Psoas muscle (tissue), 8 donors: ENCODE measurements around the gene ZNF554. TPM values are rescaled to one million over a fixed set of nuclear protein-coding genes. Genes with fewer than 3 reads are reported as not detected.

Source experiments
- ATAC-seq, 4 donors: fragments of 200-7000 bp; cut with Tn5 transposase; one replicate each; pipeline ENCODE4 v1.9.1; 2020; ENCODE audit warnings: moderate library complexity in 3 of 4, mild to moderate bottlenecking in 2 of 4
- DNase-seq, 2 donors: peaks; one replicate each; pipeline ENCODE4 v3.0.0-alpha.2; 2020
- H3K27ac ChIP-seq: fragments of 200-600 bp; one replicate; pipeline ENCODE4 v1.8.0; 2022
- H3K27me3 ChIP-seq, 3 donors: fragments of 200-600 bp in 1 of 3; one replicate each; pipeline versions ENCODE4 v1.6.1 to v1.8.0; 2013 to 2022; ENCODE audit warnings: low read length in 2 of 3, mild to moderate bottlenecking in 2 of 3, moderate library complexity in 1 of 3; ENCODE audit not compliant: insufficient read depth in 3 of 3
- H3K36me3 ChIP-seq, 2 donors: fragments of 200-600 bp in 1 of 2; one replicate each; pipeline versions ENCODE4 v1.6.1 to v1.8.0; 2013 to 2022; ENCODE audit warnings: low read depth in 1 of 2, mild to moderate bottlenecking in 1 of 2, moderate library complexity in 1 of 2; ENCODE audit not compliant: insufficient read depth in 1 of 2
- H3K4me1 ChIP-seq: fragments of 200-600 bp; one replicate; pipeline ENCODE4 v1.8.0; 2022
- H3K4me3 ChIP-seq: fragments of 200-600 bp; one replicate; pipeline ENCODE4 v1.8.0; 2022; ENCODE audit warnings: mild to moderate bottlenecking
- H3K9me3 ChIP-seq: fragments of 200-600 bp; one replicate; pipeline ENCODE4 v1.8.0; 2022
- WGBS, 3 donors: extraction: QIAGEN DNeasy Blood & Tissue Kit; methylation state at CpG; one replicate each; pipeline versions ENCODE4 v1.1.6 to v1.1.7; 2013; 5-methylcytosine and 5-hydroxymethylcytosine counted together
- intact Hi-C, 2 donors: fragments of 100-400 bp; cut with DNase I; formaldehyde crosslinking; loops; one replicate each; pipeline versions ENCODE4 v1.11.0 to v1.14.2; 2022
- polyA plus RNA-seq, 3 donors: library from polyadenylated mRNA; stranded (reverse); fragments of 200-250 nt; gene quantifications; one replicate each; pipeline ENCODE4 v1.2.3, GENCODE V29; 2013
- total RNA-seq, 4 donors: library from RNA; stranded (reverse); fragmentation: NEBNext Ultra II Directional in 2 of 4; extraction: Animal tissue kit (Norgen Biotek cat#: 25700) in 2 of 4; gene quantifications; one replicate each; pipeline versions ENCODE4 v1.2.1 to v1.2.4, GENCODE V29; 2021 to 2023
- TF ChIP-seq, protein P1 (sequence below): fragments of 200-600 bp; IDR thresholded peaks from one replicate; pipeline ENCODE4 v1.8.0; 2022; ENCODE audit warnings: antibody characterized with exemption
- donor health status: healthy with polysubstance abuse.
- donor health status: DM: no; HTN: no; CAD: no; lungs with moderate emphysema.
- donor health status: Bipolar disorder and iron deficiency.
- donor health status: healthy.
- donor health status: DM: yes; HTN: yes; CAD: no.
- donor health status: DM: no; HTN: no; CAD: no.
- donor health status: DM: no; HTN: no; CAD: no.
- donor health status: DM: yes; HTN: yes; CAD: no.

ZNF554 gene
- total and polyA plus RNA-seq, 7 donors, result 1.8 to 6.5 (median 4.0) TPM

DNA sequence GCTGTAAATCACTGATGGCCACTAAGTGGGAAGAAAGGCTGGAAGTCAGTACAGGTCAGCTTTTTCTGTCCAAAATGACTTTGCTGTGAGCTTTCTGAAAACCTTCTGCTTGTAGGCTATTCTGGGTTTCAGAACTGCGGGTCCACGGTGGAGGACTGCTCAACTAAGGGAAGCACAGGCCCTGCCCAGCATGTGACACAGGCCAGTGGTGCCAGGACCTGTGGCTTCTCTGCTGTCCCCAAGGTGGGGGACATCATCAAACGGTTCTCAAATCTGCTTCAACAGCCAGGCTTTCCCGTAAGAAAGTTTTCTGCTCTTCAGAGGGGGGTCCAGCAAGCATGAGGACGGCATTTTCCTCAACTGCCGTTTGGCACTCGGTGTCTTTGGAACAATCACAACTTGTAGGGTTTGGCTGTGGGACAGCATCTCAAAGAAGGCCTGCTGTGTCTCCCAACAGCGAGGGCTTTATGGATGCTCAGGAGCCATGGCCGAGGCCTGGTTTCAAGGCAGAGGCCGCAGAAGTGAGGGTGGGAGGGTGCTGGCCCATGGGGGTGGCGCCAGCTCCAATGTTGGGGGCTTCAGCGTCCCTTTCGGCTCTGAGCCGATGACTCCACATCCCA lies 40.4 kb upstream of the ZNF554 start:
- Histone ChIP-seq H3K27me3 (no peaks in the 10 kb centered on the region), H3K4me3 (no peak overlapping the region), H3K4me1 (peaks cover 72% of the 10 kb centered on the region), H3K36me3 (no peaks in the 10 kb centered on the region), H3K27ac (peak overlapping the region; percentile 76), H3K9me3 (no peaks in the 10 kb centered on the region)
- DNase-seq, result no peak
- TF ChIP-seq, protein P1, sequence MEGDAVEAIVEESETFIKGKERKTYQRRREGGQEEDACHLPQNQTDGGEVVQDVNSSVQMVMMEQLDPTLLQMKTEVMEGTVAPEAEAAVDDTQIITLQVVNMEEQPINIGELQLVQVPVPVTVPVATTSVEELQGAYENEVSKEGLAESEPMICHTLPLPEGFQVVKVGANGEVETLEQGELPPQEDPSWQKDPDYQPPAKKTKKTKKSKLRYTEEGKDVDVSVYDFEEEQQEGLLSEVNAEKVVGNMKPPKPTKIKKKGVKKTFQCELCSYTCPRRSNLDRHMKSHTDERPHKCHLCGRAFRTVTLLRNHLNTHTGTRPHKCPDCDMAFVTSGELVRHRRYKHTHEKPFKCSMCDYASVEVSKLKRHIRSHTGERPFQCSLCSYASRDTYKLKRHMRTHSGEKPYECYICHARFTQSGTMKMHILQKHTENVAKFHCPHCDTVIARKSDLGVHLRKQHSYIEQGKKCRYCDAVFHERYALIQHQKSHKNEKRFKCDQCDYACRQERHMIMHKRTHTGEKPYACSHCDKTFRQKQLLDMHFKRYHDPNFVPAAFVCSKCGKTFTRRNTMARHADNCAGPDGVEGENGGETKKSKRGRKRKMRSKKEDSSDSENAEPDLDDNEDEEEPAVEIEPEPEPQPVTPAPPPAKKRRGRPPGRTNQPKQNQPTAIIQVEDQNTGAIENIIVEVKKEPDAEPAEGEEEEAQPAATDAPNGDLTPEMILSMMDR, result no peak
- no peak for ATAC-seq
- 51 to 61% (median 52%) methylated on average over 14 of the region's 14 CpGs for WGBS, 3 donors
- intact Hi-C loops, result no loop called here

DNA sequence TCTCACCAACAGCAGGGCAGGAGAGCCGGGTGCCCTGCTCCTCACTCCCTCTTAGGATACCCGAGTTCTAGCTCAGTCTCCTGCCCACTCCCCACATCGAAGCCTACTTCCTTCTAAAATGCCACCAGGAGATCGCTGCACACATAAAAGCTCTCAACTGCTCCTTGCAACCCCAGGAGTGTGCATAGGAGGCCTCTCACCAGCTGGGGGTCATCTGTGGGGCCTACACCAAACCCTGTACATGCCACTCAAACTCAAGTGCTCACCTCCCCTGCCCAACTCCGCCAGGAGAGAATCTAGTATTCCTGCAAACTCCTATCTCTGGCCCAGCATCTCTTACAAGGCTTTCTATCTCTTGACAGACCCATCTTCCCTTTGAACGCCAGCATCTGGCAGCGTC lies 39.4 kb upstream of the ZNF554 start:
- Histone ChIP-seq H3K36me3 (no peaks in the 10 kb centered on the region), H3K27ac (peak overlapping the region; percentile 76)

DNA sequence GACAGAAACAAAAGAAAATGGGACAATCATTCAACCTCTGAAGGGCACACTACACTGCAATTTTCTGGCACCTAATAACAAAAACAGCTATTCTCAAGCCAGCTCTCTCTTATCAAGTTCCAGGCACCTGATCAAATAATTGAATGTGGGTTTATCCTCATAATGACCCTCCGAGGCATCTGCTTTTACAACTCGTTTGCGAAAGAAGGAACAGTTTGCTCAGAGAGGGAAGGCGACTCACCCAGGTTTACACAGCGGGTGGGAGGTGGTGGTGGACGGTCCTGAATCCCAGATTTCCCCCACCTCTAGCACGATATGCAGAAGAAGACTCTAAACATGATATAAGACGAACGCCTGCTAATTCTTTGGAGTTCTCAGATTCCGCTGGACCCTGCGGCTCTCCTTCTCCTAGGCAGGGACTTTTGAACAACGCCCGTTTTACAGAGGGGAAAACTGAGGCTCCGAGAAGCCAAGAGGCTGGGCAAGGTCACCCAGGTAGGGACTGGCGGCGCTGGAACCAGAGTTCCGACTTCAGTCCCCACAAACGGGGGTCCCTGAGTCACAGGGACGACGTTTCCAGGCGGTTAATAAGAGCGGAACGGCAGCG lies 37.2 kb upstream of the ZNF554 start:
- Histone ChIP-seq H3K4me1 (peaks cover 61% of the 10 kb centered on the region), H3K4me3 (peak overlapping the region; percentile 93)

More for the DNA sequence above, 39.4 kb upstream of the ZNF554 start:
- intact Hi-C loops, result no loop called here
- Histone ChIP-seq H3K4me3 (no peak overlapping the region), H3K27me3 (no peaks in the 10 kb centered on the region), H3K9me3 (no peaks in the 10 kb centered on the region), H3K4me1 (peaks cover 68% of the 10 kb centered on the region)
- whole genome bisulfite sequencing, 3 donors, result 81 to 86% (median 82%) methylated on average over 7 of the region's 7 CpGs
- TF ChIP-seq, protein P1, result no peak
- no peak for ATAC-seq
- no peak for DNase-seq

DNA sequence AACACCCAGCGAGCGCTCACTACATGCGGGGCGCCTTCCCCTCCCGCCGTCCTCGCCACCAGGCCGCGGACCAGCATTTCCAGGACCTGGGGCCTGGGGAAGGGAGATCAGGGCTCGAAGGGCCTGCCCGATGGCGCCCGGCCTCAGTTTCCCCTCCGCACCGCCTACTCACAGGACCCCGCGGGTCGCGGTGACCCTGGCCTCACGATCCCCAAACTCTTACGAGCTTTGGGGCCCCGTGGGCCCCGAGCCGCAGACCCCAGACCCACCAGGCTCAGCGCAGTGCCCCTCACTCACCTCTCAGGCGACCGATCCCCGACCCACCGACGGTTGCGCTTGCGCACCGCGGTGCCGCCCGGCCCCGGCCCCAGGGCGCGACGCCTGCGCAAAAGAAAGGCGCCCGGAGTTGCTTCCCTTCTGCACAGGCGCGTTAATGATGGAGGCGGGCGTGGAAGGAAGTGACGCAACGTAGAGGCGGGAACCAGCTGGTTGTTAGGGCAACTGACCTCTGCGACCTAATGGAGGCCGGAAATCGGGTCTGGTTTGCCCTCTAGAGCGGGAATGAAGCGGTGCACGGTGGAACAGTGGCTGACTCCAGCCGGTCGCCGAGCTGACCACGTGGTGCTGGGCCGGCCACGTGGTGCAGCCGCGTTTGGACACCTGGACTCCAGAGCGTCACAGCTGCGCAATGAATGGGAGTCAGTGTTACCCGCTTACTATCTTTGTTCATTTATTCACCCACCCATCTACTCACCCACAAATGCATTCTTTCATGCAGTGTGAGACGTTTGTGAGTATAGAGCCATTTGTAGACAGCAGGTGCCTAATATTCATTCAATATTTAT lies 36.5 kb upstream of the ZNF554 start, which contains the start of gene SGTA:
TSS of gene SGTA (minus strand) at position 338 of the 845 bp plus-strand sequence. CDS start 14,205 bp downstream, outside the sequence.
- ATAC-seq, result peak; percentile 91 to 92 (median 91)
- H3K4me3 ChIP-seq, result peak within 1 kb of the TSS; percentile 93
- intact Hi-C loops, result loop anchor here in 1 of 2 donors (1.0 kb wide), 1 partner anchor 161 kb away; the partner anchor contains the start of gene ZNF77
- WGBS, 3 donors, result 0 to 1% (median 0%) methylated on average over 53 to 68 of the region's 68 CpGs
- H3K4me1 ChIP-seq, result peaks cover 55% of the 10 kb centered on the region
- H3K27ac ChIP-seq, result peak within 1 kb of the TSS; percentile 97
- no peaks in the 10 kb centered on the region for H3K27me3 ChIP-seq
- no peaks in the 10 kb centered on the region for H3K9me3 ChIP-seq
- H3K36me3 ChIP-seq, result no peaks in the 10 kb centered on the region
- TF ChIP-seq, protein P1, result peak; percentile 44
- peak; percentile 98 to 99 for DNase-seq

More for the DNA sequence above, 37.2 kb upstream of the ZNF554 start:
- TF ChIP-seq, protein P1, result no peak
- intact Hi-C loops, result loop anchor here in 1 of 2 donors (1.0 kb wide), 1 partner anchor 162 kb away; the partner anchor contains the start of gene ZNF77
- Histone ChIP-seq H3K9me3 (no peaks in the 10 kb centered on the region), H3K27ac (peak overlapping the region; percentile 97), H3K27me3 (no peaks in the 10 kb centered on the region), H3K36me3 (no peaks in the 10 kb centered on the region)
- 2% methylated on average over 24 of the region's 24 CpGs for WGBS, 3 donors
- DNase-seq, result no peak
- no peak for ATAC-seq
